ENCODE data around the gene PPP2CA.

DNA sequence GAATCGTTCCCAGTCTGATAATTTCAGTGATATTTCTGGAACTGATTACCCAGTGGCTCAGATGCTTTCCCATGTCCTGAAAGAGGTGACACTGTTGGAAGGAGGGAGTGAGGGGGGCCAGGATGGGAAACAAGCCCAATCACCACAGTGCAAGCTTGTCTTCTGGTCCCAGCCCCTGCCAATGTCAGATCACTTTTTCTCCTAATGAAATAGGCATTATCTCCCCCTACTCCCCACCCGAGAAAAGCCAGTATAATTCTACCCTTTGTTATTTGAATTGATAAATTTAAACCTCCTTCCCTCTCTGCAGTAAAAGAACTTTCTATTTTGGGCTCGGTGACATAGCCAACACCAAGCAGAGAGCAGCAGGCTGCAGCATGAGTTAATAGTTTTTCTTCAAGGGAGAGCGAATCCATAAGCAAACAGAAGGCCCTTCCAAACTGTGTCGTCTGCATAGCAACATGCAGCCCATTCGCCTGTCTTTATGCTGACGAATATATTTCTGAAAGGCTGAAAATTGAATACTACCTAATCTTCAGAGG, 14.6 kb upstream of the PPP2CA start:
- TF ChIP-seq ZFP1 (CRISPR knock-in tag; IDR thresholded peaks at IDR 0.05) = no peak
- no peak for TF ChIP-seq ZHX1 (conservative IDR thresholded peaks at IDR 0.05; ENCODE audit: low read length)
- TF ChIP-seq, protein P1, sequence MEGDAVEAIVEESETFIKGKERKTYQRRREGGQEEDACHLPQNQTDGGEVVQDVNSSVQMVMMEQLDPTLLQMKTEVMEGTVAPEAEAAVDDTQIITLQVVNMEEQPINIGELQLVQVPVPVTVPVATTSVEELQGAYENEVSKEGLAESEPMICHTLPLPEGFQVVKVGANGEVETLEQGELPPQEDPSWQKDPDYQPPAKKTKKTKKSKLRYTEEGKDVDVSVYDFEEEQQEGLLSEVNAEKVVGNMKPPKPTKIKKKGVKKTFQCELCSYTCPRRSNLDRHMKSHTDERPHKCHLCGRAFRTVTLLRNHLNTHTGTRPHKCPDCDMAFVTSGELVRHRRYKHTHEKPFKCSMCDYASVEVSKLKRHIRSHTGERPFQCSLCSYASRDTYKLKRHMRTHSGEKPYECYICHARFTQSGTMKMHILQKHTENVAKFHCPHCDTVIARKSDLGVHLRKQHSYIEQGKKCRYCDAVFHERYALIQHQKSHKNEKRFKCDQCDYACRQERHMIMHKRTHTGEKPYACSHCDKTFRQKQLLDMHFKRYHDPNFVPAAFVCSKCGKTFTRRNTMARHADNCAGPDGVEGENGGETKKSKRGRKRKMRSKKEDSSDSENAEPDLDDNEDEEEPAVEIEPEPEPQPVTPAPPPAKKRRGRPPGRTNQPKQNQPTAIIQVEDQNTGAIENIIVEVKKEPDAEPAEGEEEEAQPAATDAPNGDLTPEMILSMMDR (IDR thresholded peaks at IDR 0.05 in 2 of 3, conservative IDR thresholded peaks at IDR 0.05 in 1 of 3; ENCODE audit: insufficient read depth in 2 of 3, low read depth in 1 of 3, low read length in 3 of 3) = no peak

Measured in K562 (cell line).